GM11168 (cell line): ENCODE results near the gene ANAPC1.
"Not testable (repeated sequence)": the region's sequence is repeated elsewhere in the genome, so short reads cannot be mapped to it uniquely, and the experiment has no call there.

ENCODE experiments used
- in situ Hi-C: fragments of 300-500 bp; cut with MboI; formaldehyde crosslinking; loops from one replicate; pipeline ENCODE4 v1.12.0; 2022; ENCODE audit warnings: low sequenced_read_pairs; ENCODE audit not compliant: unreplicated experiment

The ANAPC1 gene

DNA sequence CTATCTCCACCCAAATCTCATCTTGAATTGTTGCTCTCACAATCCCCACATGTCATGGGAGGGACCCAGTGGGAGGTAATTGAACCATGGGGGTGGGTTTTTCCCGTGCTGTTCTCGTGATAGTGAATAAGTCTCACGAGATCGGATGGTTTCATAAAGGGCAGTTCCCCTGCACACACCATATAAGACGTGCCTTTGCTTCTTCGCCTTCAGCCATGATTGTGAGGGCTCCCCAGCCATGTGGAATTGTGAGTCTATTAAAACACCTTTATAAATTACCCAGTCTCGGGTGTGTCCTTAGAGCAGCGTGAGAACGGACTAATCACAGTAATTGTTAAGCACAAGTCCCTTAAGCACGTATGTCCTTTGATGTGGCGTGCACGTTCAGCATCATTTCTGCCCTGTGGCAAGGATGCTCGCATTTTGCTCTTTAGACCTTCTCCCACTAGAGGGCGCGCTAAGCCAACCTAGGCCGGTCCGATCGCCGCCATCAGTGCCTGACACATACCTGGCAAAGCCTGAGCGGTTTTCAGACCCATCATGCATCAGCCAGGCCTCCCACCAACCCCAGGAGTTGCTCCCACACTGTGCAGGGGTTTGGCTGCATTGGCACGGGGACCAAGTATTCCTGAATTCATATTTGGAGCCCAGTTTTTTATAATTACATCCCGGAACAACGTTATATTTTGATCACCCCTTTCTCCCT is 136.4 kb downstream of the ANAPC1 start:
- in situ Hi-C loops: not testable (repeated sequence)

- in situ Hi-C loops: not testable (repeated sequence)
Observed at GRCh38 chr2:111744751-111745150, 139.2 kb downstream of the ANAPC1 start.

DNA sequence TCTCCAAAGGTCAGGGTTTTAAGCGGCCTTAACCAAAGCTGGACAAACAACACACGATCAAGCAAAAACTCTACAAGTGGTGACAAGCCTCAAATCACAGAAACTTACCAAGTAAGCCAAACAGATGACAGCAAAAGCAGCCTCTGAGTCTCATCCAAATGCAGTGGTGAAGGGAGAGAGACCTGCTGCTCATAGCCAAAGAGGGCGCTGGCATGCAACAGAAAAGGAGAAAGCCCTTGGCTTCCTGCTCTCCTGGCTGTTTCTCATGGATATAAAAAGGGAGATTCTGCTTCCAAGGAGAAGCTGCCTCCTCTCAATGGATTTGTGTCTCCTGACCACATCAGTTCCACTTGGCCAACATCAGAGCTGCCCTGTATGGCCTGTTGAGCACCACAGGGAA is 142.5 kb downstream of the ANAPC1 start:
- in situ Hi-C loops: not testable (repeated sequence)

GRCh38 chr2:111735838-111736721 is 147.9 kb downstream of the ANAPC1 start:
- in situ Hi-C loops: not testable (repeated sequence)

DNA sequence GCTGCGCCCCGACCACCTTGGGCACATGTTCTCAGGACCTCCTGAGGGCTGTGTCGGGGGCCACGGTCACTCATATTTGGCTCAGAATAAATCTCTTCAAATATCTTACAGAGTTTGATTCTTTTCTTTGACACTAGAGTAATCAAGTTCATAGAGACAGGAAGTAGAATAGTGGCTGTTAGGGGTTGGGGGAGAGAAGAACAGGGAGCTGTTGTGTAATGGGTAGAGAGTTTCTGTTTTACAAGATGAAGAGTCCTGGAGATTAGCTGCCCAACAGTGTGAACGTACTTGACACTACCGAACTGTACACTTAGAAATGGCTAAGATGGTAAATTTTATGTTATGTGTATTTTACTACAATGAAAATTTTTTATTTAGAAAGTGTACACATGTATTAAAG is 148.6 kb downstream of the ANAPC1 start:
- in situ Hi-C loops: not testable (repeated sequence)

DNA sequence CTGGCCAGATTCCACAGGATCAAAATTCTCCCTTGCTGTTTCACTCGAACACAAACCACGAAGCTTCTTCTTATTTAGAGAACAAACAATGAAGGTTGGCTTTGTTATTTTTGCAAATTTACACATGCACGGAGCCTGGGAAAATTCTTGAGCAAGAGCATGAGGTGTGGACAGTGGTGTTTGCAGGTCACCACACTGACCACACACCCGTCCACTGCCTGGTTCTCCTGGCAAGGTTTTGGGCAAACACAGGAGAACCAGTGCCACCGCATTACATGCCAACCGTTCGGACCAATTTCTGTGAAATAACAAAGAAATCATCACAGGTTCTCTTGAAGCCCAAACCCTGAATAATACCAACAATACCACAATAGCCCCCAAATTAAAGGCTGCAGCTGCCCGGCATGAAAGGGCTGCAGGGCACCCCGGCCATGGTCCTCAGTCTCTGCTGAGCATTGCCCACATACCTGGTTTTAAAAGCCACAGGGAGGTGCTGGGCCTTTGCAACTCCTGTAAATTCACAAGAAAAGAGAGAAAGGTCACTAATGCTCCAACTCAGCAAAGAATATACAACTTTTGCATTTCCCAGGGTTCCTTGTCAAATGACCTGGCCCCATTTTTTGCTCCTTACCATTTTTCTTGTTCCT is 154.1 kb downstream of the ANAPC1 start:
- in situ Hi-C loops: not testable (repeated sequence)

DNA sequence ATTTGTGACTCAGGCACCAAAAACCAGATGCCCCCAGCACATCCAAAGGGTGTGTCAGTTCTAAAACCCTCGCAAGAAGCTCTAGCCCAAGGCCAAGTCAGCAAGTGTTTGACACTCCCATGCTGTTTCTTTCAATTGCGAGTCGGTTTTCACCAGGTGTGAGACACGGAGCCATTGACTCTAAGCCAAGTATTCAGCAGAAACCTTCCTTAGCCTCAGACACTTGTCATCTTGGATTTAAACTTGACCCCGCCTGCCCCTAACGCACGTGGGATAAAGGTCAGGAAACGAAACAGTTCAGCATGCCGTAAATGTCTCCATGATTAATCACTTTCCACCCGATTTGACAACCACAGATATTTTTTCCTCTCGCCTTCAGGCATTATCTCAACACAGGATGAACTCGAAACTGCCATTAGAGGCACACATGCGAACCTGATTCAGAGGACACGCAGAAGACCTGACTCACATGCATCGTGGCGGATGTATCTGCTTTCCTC is 156.3 kb downstream of the ANAPC1 start:
- in situ Hi-C loops: not testable (repeated sequence)

- in situ Hi-C loops: not testable (repeated sequence)
Observed at GRCh38 chr2:111725742-111726141, 158.3 kb downstream of the ANAPC1 start.

DNA sequence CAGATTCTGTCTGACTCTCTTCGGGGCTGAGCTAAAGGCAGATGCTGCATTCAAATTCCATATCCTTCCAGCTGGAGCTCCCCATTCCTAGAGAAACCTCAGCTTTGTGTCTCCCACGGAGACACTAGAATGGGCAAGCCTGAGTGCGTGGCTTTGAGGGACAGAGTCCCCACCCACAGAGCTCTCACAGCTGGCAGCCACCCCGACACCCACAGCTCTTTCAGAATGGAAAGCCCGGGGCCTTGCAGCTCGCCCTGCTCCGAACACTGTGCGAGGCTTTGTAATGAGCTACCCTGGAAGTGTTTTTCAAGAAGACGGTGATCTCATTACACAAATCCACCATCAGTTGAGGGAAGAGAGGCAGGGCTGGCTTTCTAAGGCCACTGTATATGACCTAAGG is 164.4 kb downstream of the ANAPC1 start:
- in situ Hi-C loops: loop anchor here (25.0 kb wide), 1 partner anchor 607 kb away; the partner anchor contains the start of gene BCL2L11
